Measurements from ENCODE around the gene DCDC2C.

Gene DCDC2C

DNA sequence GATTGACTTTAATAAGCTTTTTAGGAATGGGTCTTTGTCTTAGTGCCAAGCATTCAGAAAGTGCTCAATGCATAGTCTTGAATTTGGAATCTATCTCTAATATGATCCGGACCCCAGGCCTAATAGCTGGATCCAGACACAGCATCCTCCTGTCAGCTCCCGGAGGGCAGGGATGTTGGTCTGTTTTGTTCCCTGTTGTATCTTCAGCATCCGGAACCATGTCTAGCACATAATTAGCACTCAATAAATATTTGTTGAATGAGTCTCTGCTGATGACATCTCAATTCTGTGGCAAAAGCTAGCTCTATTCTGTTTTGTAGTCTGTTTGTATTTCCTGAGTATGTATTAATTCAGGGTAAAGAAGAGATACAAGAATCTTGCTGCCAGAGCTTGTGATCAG is 169.1 kb downstream of the DCDC2C start:
- no peak for TF ChIP-seq CTCF (IDR thresholded peaks at IDR 0.05; ENCODE audit: low read depth, low read length)
- no peak overlapping the region for H3K4me3 ChIP-seq (replicated peaks in 1 of 2; ENCODE audit: low read depth in 2 of 2, low read length in 2 of 2)
- no peak for DNase-seq (ENCODE audit: low read depth in 2 of 2)

GRCh38 chr2:3873899-3874298 is 170.5 kb downstream of the DCDC2C start:
- TF ChIP-seq CTCF (IDR thresholded peaks at IDR 0.05; ENCODE audit: low read depth, low read length) = no peak
- no peak for DNase-seq (ENCODE audit: low read depth in 2 of 2)
- H3K4me3 ChIP-seq (replicated peaks in 1 of 2; ENCODE audit: low read depth in 2 of 2, low read length in 2 of 2) = no peak overlapping the region

DNA sequence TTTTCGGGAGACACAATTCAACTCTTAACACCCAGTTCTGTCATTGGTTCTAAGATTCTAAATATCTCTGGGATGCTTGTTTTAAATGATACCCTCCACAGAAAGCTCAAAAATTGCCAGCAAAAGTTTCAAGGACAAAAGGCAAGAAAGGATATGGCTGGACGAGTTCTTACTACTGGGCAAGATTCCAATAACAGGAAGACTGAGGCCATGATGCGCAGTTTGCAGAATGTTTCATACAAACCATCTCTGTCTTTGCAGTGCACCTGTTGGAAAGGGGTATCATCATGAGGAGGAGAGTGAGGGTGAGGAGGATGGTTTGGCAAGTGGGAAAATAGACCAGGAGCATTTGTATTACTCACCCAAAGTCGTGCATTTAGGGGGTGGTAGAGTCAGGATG is 172.8 kb downstream of the DCDC2C start:
- TF ChIP-seq CTCF (IDR thresholded peaks at IDR 0.05; ENCODE audit: low read depth, low read length) = no peak
- DNase-seq (ENCODE audit: low read depth in 2 of 2) = no peak
- no peak overlapping the region for H3K4me3 ChIP-seq (replicated peaks in 1 of 2; ENCODE audit: low read depth in 2 of 2, low read length in 2 of 2)

GRCh38 chr2:3876685-3877084 is 173.3 kb downstream of the DCDC2C start:
- no peak overlapping the region for H3K4me3 ChIP-seq (replicated peaks in 1 of 2; ENCODE audit: low read depth in 2 of 2, low read length in 2 of 2)
- no peak for TF ChIP-seq CTCF (IDR thresholded peaks at IDR 0.05; ENCODE audit: low read depth, low read length)
- DNase-seq (ENCODE audit: low read depth in 2 of 2) = no peak

GRCh38 chr2:3885629-3886628 is 182.6 kb downstream of the DCDC2C start:
- no peak for TF ChIP-seq CTCF (IDR thresholded peaks at IDR 0.05; ENCODE audit: low read depth, low read length)

GRCh38 chr2:3895021-3895420 is 191.6 kb downstream of the DCDC2C start:
- no peak for DNase-seq (ENCODE audit: low read depth in 2 of 2)
- no peak for TF ChIP-seq CTCF (IDR thresholded peaks at IDR 0.05; ENCODE audit: low read depth, low read length)
- no peak overlapping the region for H3K4me3 ChIP-seq (replicated peaks in 1 of 2; ENCODE audit: low read depth in 2 of 2, low read length in 2 of 2)

More at GRCh38 chr2:3885629-3886628, 182.6 kb downstream of the DCDC2C start:
- no peak for DNase-seq (ENCODE audit: low read depth in 2 of 2)
- H3K4me3 ChIP-seq (replicated peaks in 1 of 2; ENCODE audit: low read depth in 2 of 2, low read length in 2 of 2) = no peak overlapping the region

All from cardiac fibroblast (primary cell).